Measurements from ENCODE around the gene KCNMB1.
A peak's percentile ranks its signal among the peaks of the same experiment; 100 is the strongest.

KCNMB1 gene, protein sequence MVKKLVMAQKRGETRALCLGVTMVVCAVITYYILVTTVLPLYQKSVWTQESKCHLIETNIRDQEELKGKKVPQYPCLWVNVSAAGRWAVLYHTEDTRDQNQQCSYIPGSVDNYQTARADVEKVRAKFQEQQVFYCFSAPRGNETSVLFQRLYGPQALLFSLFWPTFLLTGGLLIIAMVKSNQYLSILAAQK

DNA sequence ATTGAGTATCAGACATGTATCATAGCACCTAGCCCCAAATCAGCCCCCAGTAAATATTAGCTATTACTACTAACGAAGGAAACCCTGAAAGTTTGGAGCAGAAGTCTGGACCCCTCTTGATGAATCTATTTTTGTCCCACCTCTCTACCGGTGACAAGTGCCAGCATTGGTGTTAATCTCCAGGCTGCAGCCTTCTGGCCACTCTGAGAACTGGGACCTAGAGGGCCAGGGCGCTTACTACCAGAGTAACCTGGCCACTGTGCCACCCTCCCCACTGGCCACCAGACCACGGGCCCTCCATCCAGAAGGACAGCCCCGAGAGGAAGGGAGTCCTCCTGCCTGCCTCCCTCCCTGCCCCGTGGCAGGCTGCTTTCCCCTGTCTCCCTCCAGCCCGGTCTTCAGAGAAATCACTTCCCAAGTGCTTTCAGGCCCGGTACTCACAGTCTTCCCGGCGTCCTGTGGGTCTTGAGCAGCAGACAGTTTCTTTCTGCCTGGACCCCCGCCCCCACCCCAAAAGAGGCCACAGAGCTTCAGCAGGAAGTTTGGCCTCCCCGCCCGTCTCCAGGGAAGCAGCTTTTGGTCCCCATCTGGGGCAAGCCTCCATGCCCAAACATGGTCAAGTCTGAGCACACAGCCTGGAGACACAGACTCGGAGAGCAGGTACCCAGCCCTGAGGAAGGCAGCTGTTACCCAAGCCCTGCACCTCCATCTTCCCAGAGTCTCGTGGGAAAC is at the start of gene KCNMB1:
Gene KCNMB1 (minus strand): TSS at position 550 of the 732 bp plus-strand sequence. CDS start 3,920 bp downstream, outside the sequence.
- DNase-seq (ENCODE audit: low spot score), result no peak

DNA sequence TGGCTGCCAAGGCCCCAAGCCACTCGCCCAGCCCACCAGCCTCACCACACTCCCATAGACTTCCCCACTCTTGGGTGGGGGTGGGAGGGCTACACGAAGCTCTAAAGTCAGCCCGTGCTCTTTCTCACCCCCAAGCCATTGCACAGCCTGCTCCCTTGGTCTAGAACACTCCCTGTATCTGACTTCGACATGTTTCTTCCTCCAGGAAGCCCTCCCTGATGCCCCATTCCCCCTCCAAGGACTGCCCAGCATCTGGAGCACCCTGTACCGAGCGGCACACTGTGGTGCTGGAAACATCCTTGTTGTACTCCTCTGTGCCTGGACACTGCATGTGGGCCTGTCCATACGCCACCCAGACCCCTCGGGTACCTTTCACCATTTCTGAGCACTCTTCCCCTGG is 49.4 kb upstream of the KCNMB1 start:
- DNase-seq (ENCODE audit: low spot score), result no peak

DNA sequence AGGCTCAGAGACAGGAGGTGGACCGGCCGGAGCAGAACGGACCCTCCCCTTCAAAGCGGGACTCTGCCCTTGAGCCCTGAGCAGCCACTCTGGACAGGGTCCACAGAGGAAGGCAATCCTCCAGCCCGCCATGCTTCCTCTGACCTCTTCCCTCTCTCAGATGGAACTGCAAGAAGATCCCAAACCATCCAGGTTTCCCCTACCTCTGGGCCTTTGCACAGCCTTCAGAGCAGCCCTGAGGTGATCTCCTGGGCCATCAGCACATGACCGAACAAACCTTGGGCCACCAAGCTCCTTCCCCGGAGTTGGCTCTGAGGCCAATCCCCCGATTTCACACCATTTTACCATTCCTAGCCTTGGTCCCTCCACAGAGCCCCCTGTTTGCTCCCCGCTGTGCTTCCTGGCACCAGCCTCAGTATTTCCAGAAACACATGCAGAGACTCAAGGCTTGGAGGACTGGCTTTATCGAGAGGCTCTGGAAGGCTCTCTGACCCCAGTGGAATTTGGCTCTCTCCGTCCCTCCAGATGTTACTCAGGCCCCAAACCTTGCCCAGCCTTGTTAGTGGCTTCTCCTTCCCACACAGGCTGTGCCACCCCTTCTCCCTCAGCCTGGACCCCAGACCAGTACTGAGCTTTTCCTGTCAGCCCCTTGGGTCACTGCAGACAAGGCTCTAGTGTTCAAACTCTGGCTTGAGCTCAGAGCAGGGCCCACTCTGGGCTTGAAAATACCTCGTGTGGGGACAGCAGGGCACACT is 48.6 kb upstream of the KCNMB1 start:
- DNase-seq (ENCODE audit: low spot score), result no peak

DNA sequence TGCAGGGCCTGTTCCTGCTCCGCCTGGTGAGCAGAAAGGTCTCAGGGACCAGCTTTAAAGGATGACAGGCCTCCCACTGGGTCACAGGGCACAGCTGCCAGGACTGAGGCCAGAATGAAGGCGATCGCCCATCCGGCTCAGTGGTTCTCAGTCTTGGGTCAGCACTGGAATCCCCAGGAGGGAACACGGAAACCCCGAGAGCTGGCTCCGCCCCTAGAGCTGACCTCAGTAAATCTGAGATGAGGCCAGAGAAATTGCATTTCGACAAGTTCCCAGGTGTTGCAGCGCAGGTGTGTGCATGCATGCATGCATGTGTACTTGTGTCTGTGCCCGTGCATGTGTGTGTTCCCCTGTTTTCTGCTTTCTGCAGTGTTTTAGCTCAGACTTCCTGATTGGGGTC is 47.2 kb upstream of the KCNMB1 start:
- no peak for DNase-seq (ENCODE audit: low spot score)

DNA sequence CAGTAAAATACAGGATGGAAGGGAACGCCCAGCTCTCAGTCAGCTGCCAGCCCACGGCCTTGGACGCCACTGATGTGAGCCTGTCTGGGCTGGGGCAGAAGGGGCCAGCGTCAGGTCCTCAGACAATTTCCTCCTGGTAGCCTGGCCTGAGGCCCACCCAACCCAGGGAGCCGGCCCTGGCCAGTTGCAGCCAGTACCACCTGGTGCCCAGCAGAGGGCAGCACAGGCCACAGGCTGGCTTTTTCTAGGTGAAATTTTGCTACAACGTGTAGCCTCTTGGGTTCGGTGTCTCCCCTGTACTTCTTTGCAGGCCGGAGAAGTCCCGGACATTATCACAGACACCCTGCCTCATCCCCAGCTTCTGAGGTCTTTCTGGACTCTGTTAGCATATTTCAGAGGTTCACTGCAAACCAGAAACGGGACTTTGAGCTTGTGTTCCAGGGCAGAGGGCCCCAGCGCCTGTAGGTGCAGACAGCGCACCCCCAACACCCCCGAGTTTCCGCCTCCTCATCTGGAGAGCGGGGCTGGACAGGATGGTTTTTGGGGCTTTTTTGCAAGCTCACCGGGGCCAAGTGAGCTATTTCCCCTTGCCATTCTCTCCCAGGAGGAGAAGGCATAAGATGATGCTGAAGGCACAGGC is 45.9 kb upstream of the KCNMB1 start:
- DNase-seq (ENCODE audit: low spot score), result peak; percentile 75

DNA sequence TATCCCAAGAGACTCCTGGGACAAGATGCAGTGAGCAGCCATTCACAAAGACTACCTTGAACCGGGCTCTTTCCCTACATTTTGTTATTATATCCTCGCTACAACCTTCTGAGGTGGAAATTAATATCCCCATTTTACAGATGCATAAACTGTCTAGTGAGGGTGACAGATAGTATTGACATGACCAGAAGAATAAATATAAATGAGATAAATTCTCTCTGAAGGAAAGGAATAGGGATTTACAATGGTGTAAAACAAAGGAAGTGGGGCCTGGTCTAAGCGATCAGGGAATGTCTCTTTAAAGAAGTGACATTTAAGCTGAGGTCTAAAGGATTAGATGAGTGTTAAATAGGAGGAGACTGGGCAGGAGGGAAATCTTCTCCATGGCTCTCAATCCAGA is 43.5 kb upstream of the KCNMB1 start:
- no peak for DNase-seq (ENCODE audit: low spot score)

DNA sequence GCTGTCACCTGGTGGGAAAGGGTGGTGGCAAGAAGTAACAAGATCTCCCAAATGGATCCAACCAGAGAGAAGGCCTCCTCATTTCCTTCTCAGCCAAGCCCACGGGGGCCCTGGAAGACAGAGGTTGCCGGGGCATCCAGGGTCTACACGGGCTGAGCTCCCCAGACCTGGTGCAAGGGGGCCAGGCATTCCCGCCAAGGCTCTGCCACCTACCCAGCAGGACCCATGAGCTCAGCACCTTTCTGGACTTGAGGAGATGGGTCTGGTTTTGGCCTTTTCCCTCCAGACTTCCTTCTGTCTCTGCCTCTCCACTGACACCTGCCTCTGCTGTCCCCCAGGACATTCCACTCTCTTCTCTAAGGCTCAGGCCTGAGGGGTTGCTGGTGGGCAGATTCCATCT is 42.4 kb upstream of the KCNMB1 start:
- no peak for DNase-seq (ENCODE audit: low spot score)

DNA sequence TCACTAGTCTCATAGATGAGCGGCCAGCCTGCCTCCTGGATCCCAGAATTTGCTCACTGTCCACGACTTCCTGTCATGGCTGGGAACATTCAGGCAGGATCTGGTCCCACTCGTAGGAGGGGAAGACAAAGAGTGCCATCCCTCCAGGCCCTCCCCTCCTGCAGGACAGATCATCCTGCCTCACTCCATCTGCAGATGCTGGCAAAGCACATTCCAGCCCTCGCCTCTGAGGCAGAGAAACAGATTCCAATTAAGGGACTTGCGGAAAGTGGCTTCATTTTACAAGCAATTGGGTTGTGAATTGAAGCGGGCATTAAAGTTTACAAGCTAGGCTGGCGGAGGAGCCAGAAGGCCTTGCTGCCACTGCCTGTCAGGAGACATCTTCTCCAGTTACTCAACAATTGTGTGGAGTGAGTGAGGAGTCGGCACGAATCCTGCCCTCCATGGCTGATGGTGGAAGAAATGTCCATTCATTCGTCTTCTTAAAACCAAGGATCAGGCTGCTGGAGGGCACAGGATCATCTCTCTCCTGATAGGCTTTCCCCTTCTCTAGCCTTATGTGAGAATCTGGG is 41.8 kb upstream of the KCNMB1 start:
- peak; percentile 5 for DNase-seq (ENCODE audit: low spot score)

DNA sequence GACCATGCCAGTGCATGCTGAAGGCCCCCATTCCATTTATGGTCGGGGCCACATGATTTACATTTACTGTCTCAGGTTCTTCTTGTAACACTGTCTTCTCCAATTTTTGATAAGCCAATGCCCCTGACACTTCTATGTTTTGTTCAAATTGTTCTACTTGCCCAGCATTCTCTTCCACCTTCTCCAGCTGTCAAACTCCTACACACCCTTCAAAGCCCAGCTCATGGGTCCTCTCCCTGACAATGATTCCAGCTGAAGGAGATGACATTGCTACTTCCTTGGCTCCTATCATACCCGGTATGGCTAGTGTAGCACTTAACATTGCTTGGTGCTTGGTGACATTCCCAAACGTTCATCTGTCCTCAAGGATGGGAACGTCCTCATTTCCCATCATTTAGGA is 41.1 kb upstream of the KCNMB1 start:
- DNase-seq (ENCODE audit: low spot score), result no peak

DNA sequence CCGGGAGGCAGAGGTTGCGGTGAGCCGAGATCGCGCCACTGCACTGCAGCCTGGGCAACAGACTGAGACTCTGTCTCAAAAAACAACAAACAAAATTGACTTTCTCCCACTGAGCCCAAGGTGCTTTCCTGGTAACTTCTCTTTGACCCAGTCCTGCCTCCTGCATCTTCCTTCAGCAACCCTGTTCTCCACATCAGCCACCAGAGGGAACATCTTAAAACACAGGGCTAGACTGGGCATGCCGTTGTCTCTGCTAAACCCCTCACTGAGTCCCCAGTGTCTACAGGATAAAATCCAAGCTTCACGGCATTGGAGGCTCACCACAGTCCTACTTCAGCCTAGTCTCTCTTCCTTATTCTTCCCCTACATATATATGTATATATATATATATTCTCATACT is 39.8 kb upstream of the KCNMB1 start:
- peak; percentile 37 for DNase-seq (ENCODE audit: low spot score)

DNA sequence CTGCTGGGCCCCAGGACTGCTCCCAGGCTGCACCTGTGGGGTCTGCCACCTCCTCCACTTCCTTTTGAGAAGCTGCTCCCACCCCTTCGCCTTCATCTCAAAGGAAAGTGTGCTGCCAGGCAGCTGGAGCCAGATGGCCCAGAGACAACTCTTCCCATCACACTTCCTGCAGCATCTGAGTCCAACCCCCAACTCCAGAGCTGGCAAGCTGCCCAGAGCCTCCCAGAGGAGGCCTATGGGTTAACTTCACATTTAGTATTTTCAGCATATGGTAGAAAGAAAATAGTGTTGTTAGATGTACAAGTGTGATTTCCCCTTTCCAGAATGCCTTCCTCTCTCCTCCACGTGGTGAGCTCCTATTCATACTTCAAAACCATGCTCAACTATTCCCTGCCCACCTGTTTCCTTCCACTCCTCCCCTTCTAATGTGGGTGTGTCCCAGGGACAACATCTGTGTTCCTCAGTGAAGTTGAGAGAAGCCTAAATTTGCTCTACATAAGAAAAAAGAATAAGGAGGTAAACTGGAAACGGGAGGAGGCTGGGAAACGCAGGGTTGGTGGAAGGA is 38.6 kb upstream of the KCNMB1 start:
- DNase-seq (ENCODE audit: low spot score), result no peak

DNA sequence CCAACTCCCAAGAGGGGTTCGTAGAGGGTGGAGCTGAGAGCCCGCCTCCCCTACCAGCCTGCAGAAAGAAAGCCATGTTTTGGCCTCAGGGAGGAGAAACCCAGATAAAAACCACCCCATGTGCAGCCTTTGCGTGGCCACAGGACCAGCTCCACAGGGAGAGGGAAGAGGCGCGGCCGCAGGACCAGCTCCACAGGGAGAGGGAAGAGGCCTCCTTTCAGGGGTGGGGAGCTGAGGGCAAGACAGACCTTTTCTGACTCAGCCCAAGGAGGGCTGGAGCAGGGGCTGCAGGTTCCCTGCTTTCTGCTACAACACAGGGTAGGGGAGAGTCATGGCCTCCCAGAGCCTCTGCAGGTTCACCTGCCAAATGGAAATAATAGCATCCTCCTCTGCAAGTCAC is 37.6 kb upstream of the KCNMB1 start:
- DNase-seq (ENCODE audit: low spot score), result no peak

DNA sequence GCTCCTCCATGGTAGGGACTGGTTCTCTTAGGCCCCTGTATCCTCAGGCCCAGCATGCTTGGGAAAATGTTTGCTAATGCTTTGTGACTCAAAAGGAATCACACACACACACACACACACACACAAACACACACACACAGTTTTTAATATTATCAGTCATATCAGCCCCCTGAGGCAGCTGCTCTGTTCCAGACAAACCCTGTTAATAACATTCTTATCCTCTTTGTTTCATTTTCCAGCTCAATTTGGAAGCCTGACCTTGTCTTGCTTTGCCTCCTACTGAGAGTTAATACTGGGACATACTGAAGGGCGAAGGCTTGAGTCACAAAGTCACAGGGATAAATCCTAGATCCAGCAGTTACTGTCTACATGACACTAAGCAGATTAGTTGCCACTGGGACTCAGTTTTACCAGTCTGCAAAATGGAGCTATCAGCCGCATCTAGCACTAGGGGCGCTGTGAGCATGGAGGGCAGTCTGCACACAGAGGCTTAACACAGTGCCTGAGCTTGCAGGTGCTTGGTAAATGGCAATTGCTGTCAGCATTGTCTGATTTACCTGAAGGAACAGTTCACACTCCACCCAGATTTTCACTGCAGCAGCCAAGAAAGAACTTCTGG is 37.1 kb upstream of the KCNMB1 start:
- DNase-seq (ENCODE audit: low spot score), result no peak

DNA sequence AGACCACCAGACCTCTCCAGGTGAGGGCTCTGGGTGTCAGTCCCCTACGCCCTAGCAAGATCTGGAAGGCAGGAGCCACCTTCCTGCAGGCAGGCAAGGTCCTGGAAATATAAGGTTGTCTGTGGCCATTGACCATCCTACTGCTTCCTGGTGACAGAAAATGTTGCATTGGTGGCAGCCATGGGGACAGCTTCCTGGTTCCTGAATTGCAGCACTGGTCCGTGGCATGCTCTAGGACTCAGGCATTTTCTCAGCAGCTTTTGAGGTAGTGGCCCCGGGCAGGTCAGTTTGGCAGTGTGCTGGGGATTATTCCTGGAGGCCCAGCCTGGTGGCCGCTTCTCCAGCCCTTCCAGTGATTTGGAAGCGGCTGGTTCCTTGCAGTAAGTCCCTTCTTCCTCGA is 36.6 kb upstream of the KCNMB1 start:
- no peak for DNase-seq (ENCODE audit: low spot score)

DNA sequence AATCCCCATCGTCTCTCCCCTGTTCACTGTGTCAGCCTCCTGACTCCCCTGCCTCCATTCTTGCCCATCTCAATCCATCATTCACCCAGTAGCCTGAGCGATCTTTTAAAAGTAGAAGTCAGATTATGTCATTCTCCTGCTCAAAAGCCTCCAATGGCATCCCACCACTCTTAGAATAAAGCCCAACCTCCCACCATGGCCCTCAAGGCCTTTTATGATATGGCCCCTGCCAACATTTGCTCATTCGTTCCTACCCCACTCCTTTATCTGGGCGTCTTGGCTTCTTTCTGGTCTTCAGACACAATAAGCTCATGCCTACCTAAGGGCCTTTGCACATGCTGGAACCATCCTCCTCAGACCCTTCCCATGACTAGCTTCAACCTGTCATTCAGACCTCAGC is 35.5 kb upstream of the KCNMB1 start:
- no peak for DNase-seq (ENCODE audit: low spot score)

DNA sequence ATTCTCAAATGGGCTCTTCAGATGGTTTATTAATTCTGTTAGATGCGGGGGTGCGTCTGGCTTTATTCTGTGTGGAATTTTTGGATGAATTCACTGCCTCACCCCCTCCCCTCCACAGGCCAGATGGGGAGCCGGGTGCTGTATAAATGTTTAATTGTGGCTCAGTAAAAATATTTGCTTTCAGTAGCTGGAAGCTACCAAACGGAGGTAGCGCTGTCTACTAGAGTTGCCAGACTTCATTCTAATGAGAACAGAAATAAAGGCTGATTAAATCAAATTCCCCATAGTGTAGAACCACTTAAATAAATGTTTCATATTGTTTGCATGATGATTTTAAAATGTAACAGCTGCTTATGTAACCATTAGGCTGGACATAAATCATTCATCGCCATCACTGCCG is 34.5 kb upstream of the KCNMB1 start:
- DNase-seq (ENCODE audit: low spot score), result no peak

DNA sequence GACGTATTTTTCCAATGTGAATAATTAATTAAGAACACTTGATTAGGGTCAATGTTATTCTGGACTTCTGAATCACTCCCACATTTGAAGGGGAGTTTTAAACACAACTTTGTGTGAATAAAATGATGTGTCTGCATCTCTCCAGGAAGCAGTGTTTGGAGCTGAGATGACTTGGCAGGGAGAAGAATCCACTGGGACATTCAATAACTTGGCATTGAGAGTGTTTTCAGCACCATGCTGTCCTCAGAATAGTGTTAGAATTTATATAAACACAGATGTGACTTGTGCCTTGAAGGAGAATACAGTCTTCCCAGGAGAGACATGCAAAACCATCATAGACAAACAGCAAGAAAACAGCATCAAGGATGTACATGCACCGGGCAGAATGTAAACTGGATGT is 32.7 kb upstream of the KCNMB1 start:
- DNase-seq (ENCODE audit: low spot score), result no peak

DNA sequence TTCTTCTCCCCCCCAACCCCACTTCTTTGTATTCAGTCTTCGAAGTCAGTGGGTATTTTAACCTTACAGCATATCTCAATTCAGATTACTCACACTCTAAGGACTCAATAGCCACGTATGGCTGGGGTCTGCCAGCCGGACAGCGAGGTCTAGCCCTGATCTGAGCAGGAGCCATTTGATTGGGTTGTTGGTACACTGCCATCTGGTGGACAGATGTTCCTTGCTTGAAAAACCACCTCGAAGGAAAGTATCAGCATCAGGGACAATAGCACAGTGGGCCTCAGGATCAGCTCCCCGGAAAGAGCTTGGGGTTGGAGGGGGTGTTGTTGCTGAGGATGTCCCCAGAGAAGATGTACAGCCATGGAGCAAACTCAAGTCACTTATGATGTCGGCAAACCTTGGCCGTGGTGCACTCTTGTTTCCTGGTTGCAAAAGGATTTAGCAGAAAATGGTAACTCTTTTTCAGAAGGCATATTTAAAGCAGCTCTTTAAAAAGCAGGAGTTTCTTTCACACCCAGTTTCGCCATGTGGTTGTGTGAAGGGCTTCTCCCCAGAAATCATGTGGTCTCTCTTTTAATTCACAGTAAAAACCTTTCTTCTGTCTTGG is 31.7 kb upstream of the KCNMB1 start:
- peak; percentile 84 for DNase-seq (ENCODE audit: low spot score)

DNA sequence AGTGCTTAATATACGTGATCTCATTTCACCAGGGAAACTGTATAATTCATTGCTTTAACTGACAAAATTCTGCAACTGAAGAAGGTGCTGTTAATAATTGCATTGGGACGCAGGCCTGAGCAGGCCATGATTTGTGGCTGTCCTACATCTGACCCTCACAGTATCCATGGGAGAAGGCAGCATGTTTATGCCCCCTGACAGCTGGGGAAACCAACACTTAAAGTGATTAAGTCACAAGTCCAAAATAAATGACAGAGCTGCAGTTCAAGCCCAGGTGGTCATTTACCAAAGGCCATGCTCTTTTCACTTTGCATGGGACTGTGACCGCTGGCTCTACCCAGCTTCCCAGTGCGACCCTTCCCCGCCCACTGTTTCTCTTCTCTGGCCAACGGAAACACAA is 30.5 kb upstream of the KCNMB1 start:
- DNase-seq (ENCODE audit: low spot score), result no peak

DNA sequence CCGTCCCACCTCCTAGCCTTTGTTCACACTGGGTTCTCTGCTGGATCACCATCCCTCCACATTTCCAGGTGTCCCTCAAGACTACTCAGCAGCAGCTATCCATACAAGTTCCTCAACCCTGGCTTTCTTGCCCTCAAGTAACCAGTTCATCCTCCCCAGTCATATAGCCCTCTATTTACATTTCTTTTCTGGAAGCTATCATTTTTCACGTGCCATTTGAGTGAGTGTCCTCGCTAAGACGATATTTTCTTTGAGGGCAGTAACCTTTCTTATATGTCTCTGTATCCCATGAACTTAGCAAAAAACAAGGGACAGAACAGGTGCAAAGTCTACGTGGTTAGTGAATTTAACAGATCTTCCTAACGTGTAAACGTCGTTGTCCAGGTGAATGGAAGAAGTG is 29.6 kb upstream of the KCNMB1 start:
- no peak for DNase-seq (ENCODE audit: low spot score)

DNA sequence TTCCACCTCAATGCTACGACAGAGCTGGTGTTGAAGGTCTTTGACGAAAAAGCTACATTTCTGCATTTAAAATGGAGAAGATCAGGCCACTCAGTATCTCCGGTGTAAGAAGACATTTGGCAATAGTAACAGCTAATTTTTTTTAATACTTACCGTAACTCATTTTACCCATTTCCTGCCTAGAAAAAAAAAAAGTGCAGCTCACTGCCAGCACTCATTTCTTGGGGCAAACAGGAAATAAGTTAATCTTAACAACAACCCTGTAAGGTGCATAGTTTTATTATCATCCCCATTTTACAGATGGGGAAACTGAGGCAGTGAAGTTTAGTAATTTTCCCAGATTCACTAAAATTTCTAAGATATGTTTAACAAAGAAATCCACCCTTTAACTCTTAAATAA is 27.4 kb upstream of the KCNMB1 start:
- no peak for DNase-seq (ENCODE audit: low spot score)
